Heart left ventricle (tissue), 13 donors: ENCODE measurements around the gene KCND3.

Experiments
- CTCF ChIP-seq, 12 donors: fragments of 200-600 bp; sonication (generic) in 4 of 12; IDR thresholded peaks; one replicate each; pipeline versions ENCODE4 v1.5.0 to v1.8.0; 2018 to 2022; ENCODE audit warnings: antibody characterized with exemption in 12 of 12, mild to moderate bottlenecking in 5 of 12
- POLR2A ChIP-seq, 2 donors: fragments of 450-650 bp; IDR thresholded peaks; one replicate each; pipeline ENCODE4 v1.6.1; 2017; ENCODE audit warnings: antibody characterized with exemption in 2 of 2, mild to moderate bottlenecking in 2 of 2, moderate library complexity in 2 of 2
- donor health status: ischemic (EF 13 %, LVEDD 7.1; RV severe dilation, severe dysfunction).
- donor health status: DM: no; HTN: yes; CAD: no.
- donor health status: DM: no; HTN: no; CAD: no.
- donor health status: ischemic (EF 25% LVEDD 6.9; RV normal size, moderate dysfunction).
- donor health status: ischemic (EF 25% LVEDD 5.7; RV mildly dilated, moderate dysfunction).
- donor health status: ischemic (EF 35%, LVEDD 5.7; RV mildly dilated, moderate dysfunction).
- donor health status: nonischemic (EF 11% LVEDD 7.7; RV severe dilation, severe dysfunction).
- donor health status: DM: yes; HTN: yes; CAD: no.
- donor health status: PGD.
- donor health status: ischemic (EF 29% LVEDD 5.4; RV normal size, mild dysfunction).
- donor health status: nonischemic (EF 23%, LVEDD 6.1; RV moderate dilation, normal function).

GRCh38 chr1:111908011-111908621, 81.4 kb downstream of the KCND3 start:
- no peak for TF ChIP-seq CTCF (IDR thresholded peaks at IDR 0.05)
- no peak for TF ChIP-seq POLR2A (IDR thresholded peaks at IDR 0.05)
